ENCODE data around the gene SLC46A2.

The SLC46A2 gene

GRCh38 chr9:112868461-112868860 is 22.2 kb downstream of the SLC46A2 start:
- Histone ChIP-seq H3F3A (ENCODE audit: insufficient read depth, low read length) (no peaks in the 10 kb centered on the region), H3K4me2 (ENCODE audit: low read length) (no peak overlapping the region), H3K9me3 (ENCODE audit: low read length) (no peaks in the 10 kb centered on the region), H3K27me3 (ENCODE audit: insufficient read depth, low read length) (no peaks in the 10 kb centered on the region), H3K4me3 (ENCODE audit: low read depth, low read length, poor library complexity, severe bottlenecking) (no peak overlapping the region), H2AFZ (ENCODE audit: low read length) (no peak overlapping the region), H3K4me1 (ENCODE audit: insufficient read depth, low read length, severe bottlenecking) (peaks cover 1% of the 10 kb centered on the region), H3K9ac (ENCODE audit: low read length) (no peak overlapping the region), H3K27ac (ENCODE audit: low read depth, low read length, poor library complexity, severe bottlenecking) (peak overlapping the region; percentile 19), H3K79me2 (ENCODE audit: insufficient read depth, low read length) (no peaks in the 10 kb centered on the region), H3K9me2 (ENCODE audit: low read depth, low read length) (no peaks in the 10 kb centered on the region), H4K20me1 (ENCODE audit: insufficient read depth, low read length) (no peaks in the 10 kb centered on the region), H3K36me3 (ENCODE audit: insufficient read depth, low read length) (peaks cover 20% of the 10 kb centered on the region; the same call in 1 of the 2 replicates)
- no peak for TF ChIP-seq CTCF (IDR thresholded peaks at IDR 0.05; ENCODE audit: low read length)

- Histone ChIP-seq H3K79me2 (ENCODE audit: insufficient read depth, low read length) (no peaks in the 10 kb centered on the region), H3K4me1 (ENCODE audit: insufficient read depth, low read length, severe bottlenecking) (peaks cover 11% of the 10 kb centered on the region), H3K9me3 (ENCODE audit: low read length) (no peaks in the 10 kb centered on the region), H3K27me3 (ENCODE audit: insufficient read depth, low read length) (no peaks in the 10 kb centered on the region), H3K36me3 (ENCODE audit: insufficient read depth, low read length) (peaks cover 20% of the 10 kb centered on the region; the same call in 1 of the 2 replicates), H3K4me3 (ENCODE audit: low read depth, low read length, poor library complexity, severe bottlenecking) (no peak overlapping the region), H4K20me1 (ENCODE audit: insufficient read depth, low read length) (no peaks in the 10 kb centered on the region), H3K27ac (ENCODE audit: low read depth, low read length, poor library complexity, severe bottlenecking) (peak overlapping the region; percentile 15), H3K9me2 (ENCODE audit: low read depth, low read length) (no peaks in the 10 kb centered on the region), H2AFZ (ENCODE audit: low read length) (no peak overlapping the region), H3F3A (ENCODE audit: insufficient read depth, low read length) (no peaks in the 10 kb centered on the region), H3K4me2 (ENCODE audit: low read length) (no peak overlapping the region), H3K9ac (ENCODE audit: low read length) (no peak overlapping the region)
- TF ChIP-seq CTCF (IDR thresholded peaks at IDR 0.05; ENCODE audit: low read length) (no peak), EZH2 (IDR thresholded peaks at IDR 0.05; ENCODE audit: borderline replicate concordance, low read length) (no peak)
Observed at GRCh38 chr9:112867275-112867991, 23.2 kb downstream of the SLC46A2 start.

- H3K4me2 ChIP-seq (ENCODE audit: low read length): no peak overlapping the region
- H3K9me3 ChIP-seq (ENCODE audit: low read length): no peaks in the 10 kb centered on the region
- no peaks in the 10 kb centered on the region for H3K9me2 ChIP-seq (ENCODE audit: low read depth, low read length)
- no peak overlapping the region for H3K9ac ChIP-seq (ENCODE audit: low read length)
- H3K4me1 ChIP-seq (ENCODE audit: insufficient read depth, low read length, severe bottlenecking): peaks cover 18% of the 10 kb centered on the region
- H3K27me3 ChIP-seq (ENCODE audit: insufficient read depth, low read length): no peaks in the 10 kb centered on the region
- no peak overlapping the region for H2AFZ ChIP-seq (ENCODE audit: low read length)
- H3K27ac ChIP-seq (ENCODE audit: low read depth, low read length, poor library complexity, severe bottlenecking): no peak overlapping the region
- no peak overlapping the region for H3K4me3 ChIP-seq (ENCODE audit: low read depth, low read length, poor library complexity, severe bottlenecking)
- no peaks in the 10 kb centered on the region for H3F3A ChIP-seq (ENCODE audit: insufficient read depth, low read length)
- H4K20me1 ChIP-seq (ENCODE audit: insufficient read depth, low read length): no peaks in the 10 kb centered on the region
- no peak for TF ChIP-seq CTCF (IDR thresholded peaks at IDR 0.05; ENCODE audit: low read length)
- no peak for TF ChIP-seq EZH2 (IDR thresholded peaks at IDR 0.05; ENCODE audit: borderline replicate concordance, low read length)
- H3K36me3 ChIP-seq (ENCODE audit: insufficient read depth, low read length): peaks cover 20% of the 10 kb centered on the region; the same call in 1 of the 2 replicates
- no peaks in the 10 kb centered on the region for H3K79me2 ChIP-seq (ENCODE audit: insufficient read depth, low read length)
Observed at GRCh38 chr9:112866662-112867274, 23.9 kb downstream of the SLC46A2 start.

Measured in OCI-LY1 (cell line).